T-helper 17 cell (primary cell): ENCODE measurements around the gene SMYD5. TPM values are rescaled to one million over a fixed set of nuclear protein-coding genes. Genes with fewer than 3 reads are reported as not detected.

Source experiments
- ATAC-seq: fragments of 150-1000 bp; cut with Tn5 transposase; 2 replicates; pipeline ENCODE4 v1.10.0; 2021; ENCODE audit warnings: mild to moderate bottlenecking, moderate library complexity
- DNase-seq, 3 donors: peaks; one replicate each; pipeline versions ENCODE4 v3.0.0 to v3.0.0-alpha.2; 2020 to 2021
- H3K9me3 ChIP-seq: one replicate; pipeline ENCODE4 v1.7.0; 2013; ENCODE audit warnings: low read length, mild to moderate bottlenecking; ENCODE audit not compliant: control insufficient read depth, poor library complexity, severe bottlenecking
- H3K27ac Mint-ChIP-seq: one replicate; pipeline ENCODE4 v1.8.0; 2022; ENCODE audit warnings: mild to moderate bottlenecking, moderate library complexity, mixed read lengths
- H3K27me3 Mint-ChIP-seq: one replicate; pipeline ENCODE4 v1.8.0; 2022; ENCODE audit warnings: mixed read lengths
- H3K36me3 Mint-ChIP-seq: one replicate; pipeline ENCODE4 v1.8.0; 2022; ENCODE audit warnings: low read depth, mixed read lengths
- H3K4me1 Mint-ChIP-seq: one replicate; pipeline ENCODE4 v1.8.0; 2022; ENCODE audit warnings: mild to moderate bottlenecking, mixed read lengths
- H3K4me3 Mint-ChIP-seq: one replicate; pipeline ENCODE4 v1.8.0; 2022; ENCODE audit warnings: mild to moderate bottlenecking, moderate library complexity, mixed read lengths
- total RNA-seq, 4 donors: library from RNA in 2 of 4; stranded (reverse) in 2 of 4; gene quantifications; one replicate each; pipeline ENCODE4 v1.2.3 and lab custom pipeline; 2022 to 2026

The SMYD5 gene
- total RNA-seq, 2 donors from 2014 or later = 31.9 to 37.0 TPM

- H3K27ac Mint-ChIP-seq = peak overlapping the region; percentile 45
Observed at GRCh38 chr2:73253901-73254300, 39.9 kb downstream of the SMYD5 start.

DNA sequence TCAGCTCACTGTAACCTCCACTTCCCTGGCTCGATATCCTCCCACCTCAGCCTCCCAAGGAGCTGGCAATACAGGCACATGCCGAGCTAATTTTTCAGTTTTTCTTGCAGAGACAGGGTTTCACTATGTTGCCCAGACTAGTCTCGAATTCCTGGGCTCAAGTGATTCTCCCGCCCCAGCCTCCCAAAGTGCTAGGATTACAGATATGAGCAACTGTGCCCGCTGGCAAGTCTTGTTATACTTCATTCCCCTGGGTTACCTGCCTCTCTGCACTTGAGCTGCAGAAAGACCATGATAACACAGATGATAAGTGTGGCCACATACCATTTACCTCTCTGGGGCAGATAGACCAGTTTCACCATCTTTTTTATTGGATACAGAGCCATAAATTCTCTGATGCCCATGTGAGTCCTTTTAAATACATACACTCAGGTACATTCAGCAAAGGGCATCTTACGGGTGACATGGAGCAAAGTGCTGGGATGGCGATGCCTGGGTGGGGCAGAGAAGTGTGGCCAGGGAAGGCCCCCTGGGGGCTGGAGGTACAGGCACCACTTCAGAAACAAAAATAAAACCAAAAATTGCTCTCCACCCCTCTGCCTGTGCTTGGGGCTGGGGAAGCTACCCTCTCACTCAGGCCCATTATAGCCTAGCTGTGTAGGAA lies 40.4 kb downstream of the SMYD5 start:
- Mint-ChIP-seq H3K36me3 (peaks cover 9% of the 10 kb centered on the region), H3K27me3 (no peaks in the 10 kb centered on the region), H3K4me1 (peaks cover 11% of the 10 kb centered on the region), H3K27ac (no peak overlapping the region), H3K4me3 (no peak overlapping the region)
- no peaks in the 10 kb centered on the region for H3K9me3 ChIP-seq
- ATAC-seq (no peak), DNase-seq (no peak)

More at GRCh38 chr2:73253901-73254300, 39.9 kb downstream of the SMYD5 start:
- H3K4me1 Mint-ChIP-seq = peaks cover 12% of the 10 kb centered on the region
- DNase-seq (no peak), ATAC-seq (no peak)
- H3K9me3 ChIP-seq = no peaks in the 10 kb centered on the region
- no peaks in the 10 kb centered on the region for H3K27me3 Mint-ChIP-seq
- peaks cover 11% of the 10 kb centered on the region for H3K36me3 Mint-ChIP-seq
- no peak overlapping the region for H3K4me3 Mint-ChIP-seq

GRCh38 chr2:73255007-73255644 lies 41.1 kb downstream of the SMYD5 start:
- peaks cover 13% of the 10 kb centered on the region for H3K4me1 Mint-ChIP-seq
- no peaks in the 10 kb centered on the region for H3K27me3 Mint-ChIP-seq
- peaks cover 5% of the 10 kb centered on the region for H3K36me3 Mint-ChIP-seq
- H3K4me3 Mint-ChIP-seq = no peak overlapping the region
- peak overlapping the region; percentile 61 for H3K27ac Mint-ChIP-seq
- no peaks in the 10 kb centered on the region for H3K9me3 ChIP-seq
- no peak for ATAC-seq
- no peak for DNase-seq

GRCh38 chr2:73255907-73256617 lies 42.0 kb downstream of the SMYD5 start:
- H3K36me3 Mint-ChIP-seq = peaks cover 5% of the 10 kb centered on the region
- no peak for DNase-seq
- H3K27me3 Mint-ChIP-seq = no peaks in the 10 kb centered on the region
- no peak overlapping the region for H3K4me3 Mint-ChIP-seq
- H3K9me3 ChIP-seq = no peaks in the 10 kb centered on the region
- H3K4me1 Mint-ChIP-seq = peaks cover 13% of the 10 kb centered on the region
- ATAC-seq = no peak
- H3K27ac Mint-ChIP-seq = peak overlapping the region; percentile 61

GRCh38 chr2:73256618-73256922 lies 42.5 kb downstream of the SMYD5 start:
- Mint-ChIP-seq H3K36me3 (peaks cover 6% of the 10 kb centered on the region), H3K27me3 (no peaks in the 10 kb centered on the region), H3K4me3 (no peak overlapping the region), H3K27ac (no peak overlapping the region), H3K4me1 (peaks cover 13% of the 10 kb centered on the region)
- no peaks in the 10 kb centered on the region for H3K9me3 ChIP-seq
- ATAC-seq = no peak
- DNase-seq = no peak

GRCh38 chr2:73257021-73257420 lies 43.0 kb downstream of the SMYD5 start:
- Mint-ChIP-seq H3K36me3 (peaks cover 7% of the 10 kb centered on the region), H3K4me1 (peaks cover 13% of the 10 kb centered on the region), H3K27ac (no peak overlapping the region), H3K27me3 (no peaks in the 10 kb centered on the region), H3K4me3 (no peak overlapping the region)
- H3K9me3 ChIP-seq = no peaks in the 10 kb centered on the region
- ATAC-seq = no peak
- DNase-seq = no peak

DNA sequence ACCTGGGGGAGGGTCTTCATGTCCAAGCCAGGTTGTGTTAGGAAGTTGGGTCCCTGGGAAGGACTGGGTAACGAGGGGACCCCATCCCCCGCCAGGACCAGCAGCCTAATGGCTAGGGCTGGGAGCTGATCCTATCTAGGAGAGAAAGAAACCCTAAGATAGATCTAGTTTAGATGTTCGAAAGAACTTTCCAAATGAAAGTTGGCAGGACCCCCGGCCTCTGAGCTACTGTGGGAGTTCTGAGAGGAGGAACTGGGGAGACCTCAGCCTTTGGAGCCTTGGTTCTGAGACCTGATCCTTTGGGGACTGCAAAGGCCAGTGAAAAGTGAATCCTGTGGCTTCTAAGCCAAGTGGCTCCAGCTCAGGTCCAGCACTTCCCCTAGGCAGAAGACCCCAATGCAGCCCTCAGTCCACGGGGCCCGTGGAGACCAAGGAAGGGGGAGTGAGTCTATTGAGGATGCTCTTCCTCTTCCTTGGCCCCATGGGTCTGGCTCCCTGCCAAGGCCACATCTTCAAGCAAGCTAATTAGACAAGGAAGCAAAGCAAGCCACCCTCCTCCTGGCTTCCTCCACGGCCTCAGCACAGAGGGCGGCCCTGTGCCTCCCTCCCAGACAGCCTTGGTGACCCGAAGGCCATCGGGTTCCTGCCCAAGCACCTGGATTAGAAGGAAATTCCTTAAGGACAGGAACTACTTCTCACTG lies 43.5 kb downstream of the SMYD5 start:
- DNase-seq = no peak
- Mint-ChIP-seq H3K36me3 (peaks cover 6% of the 10 kb centered on the region), H3K27me3 (no peaks in the 10 kb centered on the region), H3K27ac (no peak overlapping the region), H3K4me3 (no peak overlapping the region), H3K4me1 (peaks cover 13% of the 10 kb centered on the region)
- ATAC-seq = no peak
- no peaks in the 10 kb centered on the region for H3K9me3 ChIP-seq

- ATAC-seq (no peak), DNase-seq (no peak)
- no peak overlapping the region for H3K27ac Mint-ChIP-seq
- no peaks in the 10 kb centered on the region for H3K27me3 Mint-ChIP-seq
- peaks cover 13% of the 10 kb centered on the region for H3K4me1 Mint-ChIP-seq
- peaks cover 3% of the 10 kb centered on the region for H3K36me3 Mint-ChIP-seq
- no peaks in the 10 kb centered on the region for H3K9me3 ChIP-seq
- H3K4me3 Mint-ChIP-seq = no peak overlapping the region
Observed at GRCh38 chr2:73258186-73258912, 44.3 kb downstream of the SMYD5 start.

- H3K27ac Mint-ChIP-seq = no peak overlapping the region
- DNase-seq (no peak), ATAC-seq (no peak)
- H3K36me3 Mint-ChIP-seq = peaks cover 2% of the 10 kb centered on the region
- no peaks in the 10 kb centered on the region for H3K9me3 ChIP-seq
- H3K4me1 Mint-ChIP-seq = peaks cover 13% of the 10 kb centered on the region
- H3K4me3 Mint-ChIP-seq = no peak overlapping the region
- H3K27me3 Mint-ChIP-seq = no peaks in the 10 kb centered on the region
Observed at GRCh38 chr2:73258913-73259215, 44.8 kb downstream of the SMYD5 start.

DNA sequence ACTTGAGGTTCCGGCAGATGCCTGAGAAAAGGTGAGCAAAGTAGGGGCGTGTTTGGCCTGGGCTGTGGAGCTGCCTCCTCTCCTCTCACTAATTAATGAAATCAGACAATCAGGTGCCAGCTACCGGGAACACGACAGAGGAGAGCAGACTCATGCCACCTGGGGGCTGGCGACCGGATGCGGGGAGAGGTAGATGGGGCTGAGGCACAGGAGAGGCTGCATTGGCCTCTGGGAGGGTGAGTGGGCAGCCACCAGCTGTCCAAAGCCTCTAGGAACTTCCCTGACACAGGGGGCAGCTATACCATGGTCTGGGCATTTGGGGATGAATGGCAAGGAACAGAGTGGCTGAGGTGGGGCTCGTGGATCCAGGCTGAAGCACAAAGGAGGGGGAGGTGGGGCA lies 45.2 kb downstream of the SMYD5 start:
- no peak for DNase-seq
- no peaks in the 10 kb centered on the region for H3K9me3 ChIP-seq
- Mint-ChIP-seq H3K36me3 (peaks cover 2% of the 10 kb centered on the region), H3K27ac (peak overlapping the region; percentile 59), H3K27me3 (no peaks in the 10 kb centered on the region), H3K4me1 (peaks cover 13% of the 10 kb centered on the region), H3K4me3 (no peak overlapping the region)
- no peak for ATAC-seq

DNA sequence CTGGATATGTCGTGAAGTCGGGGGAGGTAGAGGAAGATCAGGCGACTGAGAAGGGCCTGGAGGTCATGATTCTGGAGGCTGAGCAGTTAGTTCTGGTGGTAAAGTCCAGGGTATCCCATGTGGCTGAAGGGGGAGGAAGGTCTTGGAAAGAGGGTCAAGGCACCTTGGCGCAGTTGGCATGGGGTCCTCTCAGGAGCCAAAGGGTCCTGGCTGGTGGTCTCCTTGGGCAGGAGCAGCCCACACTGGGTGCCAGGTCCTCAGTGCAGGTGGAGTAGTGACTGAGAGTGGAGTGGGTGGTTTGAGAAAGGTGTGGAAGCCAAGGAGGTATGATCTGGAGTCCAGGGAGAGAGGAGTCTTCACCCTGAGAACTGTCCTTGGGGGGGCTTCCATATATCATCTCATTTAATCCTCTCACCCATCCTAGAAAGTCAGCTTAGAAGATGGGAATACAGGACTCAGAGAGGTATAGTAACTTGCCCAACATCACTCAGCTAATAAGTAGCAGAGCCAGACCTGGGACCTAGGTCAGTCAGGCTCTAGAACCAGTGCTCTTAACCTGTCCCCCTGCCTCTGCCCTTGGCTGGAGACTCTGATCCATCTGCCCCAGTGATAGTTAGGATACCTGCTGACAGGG lies 45.8 kb downstream of the SMYD5 start:
- peaks cover 2% of the 10 kb centered on the region for H3K36me3 Mint-ChIP-seq
- no peak for DNase-seq
- H3K4me1 Mint-ChIP-seq = peaks cover 13% of the 10 kb centered on the region
- H3K27me3 Mint-ChIP-seq = no peaks in the 10 kb centered on the region
- peak overlapping the region; percentile 59 for H3K27ac Mint-ChIP-seq
- no peaks in the 10 kb centered on the region for H3K9me3 ChIP-seq
- no peak for ATAC-seq
- no peak overlapping the region for H3K4me3 Mint-ChIP-seq

- Mint-ChIP-seq H3K27ac (no peak overlapping the region), H3K27me3 (no peaks in the 10 kb centered on the region), H3K36me3 (peaks cover 2% of the 10 kb centered on the region), H3K4me3 (no peak overlapping the region), H3K4me1 (peaks cover 11% of the 10 kb centered on the region)
- ATAC-seq (no peak), DNase-seq (no peak)
- no peaks in the 10 kb centered on the region for H3K9me3 ChIP-seq
Observed at GRCh38 chr2:73260338-73260984, 46.4 kb downstream of the SMYD5 start.
